ENCODE data around the gene DUOXA1. TPM values are rescaled to one million over a fixed set of nuclear protein-coding genes. Genes with fewer than 3 reads are reported as not detected.

The DUOXA1 gene
- total RNA-seq = under 1 TPM in 1 of 2 experiments, not detected in 1; 0.09 TPM
- 0.29 TPM for polyA plus RNA-seq

- peaks cover 33% of the 10 kb centered on the region for H3K27me3 ChIP-seq (ENCODE audit: insufficient read depth, low read length, poor library complexity, severe bottlenecking)
- peak within 1 kb of the TSS in 6 of 7 donors; percentile 8 to 65 (median 23) for H3K4me3 Mint-ChIP-seq
Observed at GRCh38 chr15:45129651-45130129, at the start of gene DUOXA1, which contains the start of gene DUOX1. DUOXA1 (minus strand) TSS chr15:45129879; CDS start chr15:45123014, 6,865 bp downstream. DUOX1 (plus strand) TSS chr15:45129994; CDS start chr15:45131967, 1,973 bp downstream.

DNA sequence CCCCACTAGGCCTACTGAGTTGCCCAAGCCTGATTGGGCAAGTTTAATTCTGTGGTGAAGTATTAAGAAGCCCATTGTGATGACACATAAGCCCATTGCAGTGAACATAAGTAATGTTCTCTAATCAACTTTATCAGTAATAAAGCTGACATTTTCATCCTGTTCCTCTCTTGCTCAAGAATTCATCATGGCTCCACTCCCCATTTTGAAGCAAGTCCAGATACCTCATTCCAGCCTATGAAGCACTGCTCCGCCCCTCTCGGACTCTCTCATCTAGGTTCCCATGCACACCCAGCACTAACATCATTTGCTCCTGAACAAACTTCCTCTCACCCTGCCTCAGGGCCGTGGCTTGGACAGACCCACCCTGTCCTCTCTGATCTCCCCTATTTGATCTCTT lies 47.6 kb upstream of the DUOXA1 start:
- DNase-seq = no peak
- H3K9me3 Mint-ChIP-seq = no peaks in the 10 kb centered on the region
- no peak overlapping the region for H3K4me3 Mint-ChIP-seq
- ChIA-PET POLR2A (no interaction called here), CTCF (interaction anchor here (1.5 to 3.7 kb wide), 4 partner anchors 9 to 21 kb away, joined by 3 to 18 read pairs (median 8); no protein-coding TSS in a partner anchor)
- Histone ChIP-seq H3K27me3 (ENCODE audit: insufficient read depth, low read length, poor library complexity, severe bottlenecking) (no peaks in the 10 kb centered on the region), H3K9me3 (ENCODE audit: low read length) (no peaks in the 10 kb centered on the region), H3K36me3 (ENCODE audit: insufficient read depth, low read length) (no peaks in the 10 kb centered on the region), H3K27ac (ENCODE audit: low read depth, low read length) (no peak overlapping the region), H3K4me1 (ENCODE audit: insufficient read depth, low read length) (peaks cover 7% of the 10 kb centered on the region), H3K4me3 (ENCODE audit: low read length) (no peak overlapping the region)
- H3K36me3 Mint-ChIP-seq = no peaks in the 10 kb centered on the region
- H3K27ac Mint-ChIP-seq = peak overlapping the region in 1 of 8 donors; percentile 29
- H3K4me1 Mint-ChIP-seq = peaks cover 11 to 15% (median 14%) of the 10 kb centered on the region in 3 donors
- no peaks in the 10 kb centered on the region for H3K27me3 Mint-ChIP-seq

More at GRCh38 chr15:45129651-45130129, at the start of gene DUOXA1, which contains the start of gene DUOX1:
- no peak within 1 kb of the TSS for H3K27ac ChIP-seq (ENCODE audit: low read depth, low read length)
- Mint-ChIP-seq H3K27me3 (peaks cover 44 to 75% of the 10 kb centered on the region in 2 donors), H3K9me3 (no peaks in the 10 kb centered on the region), H3K4me1 (peaks cover 3 to 13% (median 6%) of the 10 kb centered on the region in 3 donors), H3K27ac (no peak within 1 kb of the TSS), H3K36me3 (no peaks in the 10 kb centered on the region)
- ChIA-PET CTCF (interaction anchor here (1.0 to 2.8 kb wide), 2 partner anchors 9 to 12 kb away, joined by 4 to 10 read pairs; no protein-coding TSS in a partner anchor), POLR2A (no interaction called here)
- no peaks in the 10 kb centered on the region for H3K36me3 ChIP-seq (ENCODE audit: insufficient read depth, low read length)
- no peaks in the 10 kb centered on the region for H3K9me3 ChIP-seq (ENCODE audit: low read length)
- peak in 1 of 5 donors; percentile 4 for DNase-seq
- H3K4me1 ChIP-seq (ENCODE audit: insufficient read depth, low read length) = no peaks in the 10 kb centered on the region
- H3K4me3 ChIP-seq (ENCODE audit: low read length) = no peak within 1 kb of the TSS

DNA sequence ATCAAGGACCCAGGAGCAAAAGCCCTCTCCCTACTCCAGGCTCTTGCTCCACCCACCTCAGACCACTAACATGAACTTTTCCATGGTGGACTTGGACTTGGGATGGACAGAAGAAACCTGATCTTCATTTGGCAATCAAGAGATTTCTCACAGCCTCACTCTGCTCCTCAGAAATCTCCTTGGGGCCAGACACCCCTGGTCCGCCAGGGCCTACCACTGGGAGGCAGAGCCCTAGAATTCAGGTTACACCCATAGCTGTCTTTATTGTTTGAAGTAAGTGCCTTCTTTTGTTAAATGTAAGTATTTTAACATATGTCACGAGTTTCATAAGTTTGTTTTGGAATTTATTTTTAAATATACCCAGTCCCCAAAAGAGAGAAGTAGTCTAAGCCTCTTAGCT lies 44.9 kb upstream of the DUOXA1 start:
- Mint-ChIP-seq H3K9me3 (no peaks in the 10 kb centered on the region), H3K27me3 (no peaks in the 10 kb centered on the region), H3K4me1 (no peaks in the 10 kb centered on the region), H3K4me3 (no peak overlapping the region), H3K36me3 (no peaks in the 10 kb centered on the region), H3K27ac (peak overlapping the region in 1 of 8 donors; percentile 68)
- Histone ChIP-seq H3K27ac (ENCODE audit: low read depth, low read length) (no peak overlapping the region), H3K36me3 (ENCODE audit: insufficient read depth, low read length) (no peaks in the 10 kb centered on the region), H3K4me1 (ENCODE audit: insufficient read depth, low read length) (no peaks in the 10 kb centered on the region), H3K9me3 (ENCODE audit: low read length) (no peaks in the 10 kb centered on the region), H3K27me3 (ENCODE audit: insufficient read depth, low read length, poor library complexity, severe bottlenecking) (no peaks in the 10 kb centered on the region), H3K4me3 (ENCODE audit: low read length) (no peak overlapping the region)
- CTCF ChIA-PET = interaction anchor here (3.7 kb wide), 1 partner anchor 11 kb away, joined by 18 read pairs; no protein-coding TSS in a partner anchor
- no peak for DNase-seq
- POLR2A ChIA-PET = no interaction called here

DNA sequence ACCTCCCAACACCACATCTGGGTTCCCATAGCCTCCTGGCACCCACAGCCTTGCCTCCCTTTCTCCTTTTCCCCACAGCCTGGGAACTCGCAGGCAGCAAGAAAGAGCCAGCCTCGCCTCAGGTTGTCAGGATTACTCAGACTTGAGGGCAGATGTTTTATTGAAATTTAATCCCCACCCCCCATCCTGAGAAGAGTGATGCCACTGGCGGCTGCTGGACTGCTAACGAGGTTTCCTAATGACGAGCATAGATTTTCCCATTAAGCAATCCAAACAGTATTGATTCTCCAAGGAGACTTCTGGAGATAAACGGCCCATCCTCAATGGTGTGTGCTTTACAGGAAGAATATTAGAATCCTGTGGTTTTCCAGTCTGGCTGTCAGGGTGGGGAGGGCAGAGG lies 44.4 kb upstream of the DUOXA1 start:
- H3K27me3 Mint-ChIP-seq = no peaks in the 10 kb centered on the region
- peak overlapping the region in 1 of 7 donors; percentile 20 for H3K4me3 Mint-ChIP-seq
- Histone ChIP-seq H3K4me1 (ENCODE audit: insufficient read depth, low read length) (no peaks in the 10 kb centered on the region), H3K27me3 (ENCODE audit: insufficient read depth, low read length, poor library complexity, severe bottlenecking) (no peaks in the 10 kb centered on the region), H3K27ac (ENCODE audit: low read depth, low read length) (no peak overlapping the region), H3K9me3 (ENCODE audit: low read length) (no peaks in the 10 kb centered on the region), H3K4me3 (ENCODE audit: low read length) (no peak overlapping the region), H3K36me3 (ENCODE audit: insufficient read depth, low read length) (no peaks in the 10 kb centered on the region)
- H3K9me3 Mint-ChIP-seq = no peaks in the 10 kb centered on the region
- ChIA-PET POLR2A (no interaction called here), CTCF (no interaction called here)
- H3K36me3 Mint-ChIP-seq = no peaks in the 10 kb centered on the region
- no peak for DNase-seq
- H3K4me1 Mint-ChIP-seq = no peaks in the 10 kb centered on the region
- H3K27ac Mint-ChIP-seq = no peak overlapping the region

- Mint-ChIP-seq H3K9me3 (no peaks in the 10 kb centered on the region), H3K36me3 (no peaks in the 10 kb centered on the region), H3K4me3 (no peak overlapping the region), H3K4me1 (no peaks in the 10 kb centered on the region), H3K27me3 (no peaks in the 10 kb centered on the region), H3K27ac (no peak overlapping the region)
- Histone ChIP-seq H3K27ac (ENCODE audit: low read depth, low read length) (no peak overlapping the region), H3K9me3 (ENCODE audit: low read length) (no peaks in the 10 kb centered on the region), H3K4me1 (ENCODE audit: insufficient read depth, low read length) (no peaks in the 10 kb centered on the region), H3K4me3 (ENCODE audit: low read length) (no peak overlapping the region), H3K36me3 (ENCODE audit: insufficient read depth, low read length) (no peaks in the 10 kb centered on the region), H3K27me3 (ENCODE audit: insufficient read depth, low read length, poor library complexity, severe bottlenecking) (no peaks in the 10 kb centered on the region)
- CTCF ChIA-PET = interaction anchor here (1.0 to 2.7 kb wide), 3 partner anchors 9 to 54 kb away, joined by 5 to 8 read pairs (median 7); no protein-coding TSS in a partner anchor
- POLR2A ChIA-PET = no interaction called here
- DNase-seq = no peak
Observed at GRCh38 chr15:45171912-45172311, 42.2 kb upstream of the DUOXA1 start.

DNA sequence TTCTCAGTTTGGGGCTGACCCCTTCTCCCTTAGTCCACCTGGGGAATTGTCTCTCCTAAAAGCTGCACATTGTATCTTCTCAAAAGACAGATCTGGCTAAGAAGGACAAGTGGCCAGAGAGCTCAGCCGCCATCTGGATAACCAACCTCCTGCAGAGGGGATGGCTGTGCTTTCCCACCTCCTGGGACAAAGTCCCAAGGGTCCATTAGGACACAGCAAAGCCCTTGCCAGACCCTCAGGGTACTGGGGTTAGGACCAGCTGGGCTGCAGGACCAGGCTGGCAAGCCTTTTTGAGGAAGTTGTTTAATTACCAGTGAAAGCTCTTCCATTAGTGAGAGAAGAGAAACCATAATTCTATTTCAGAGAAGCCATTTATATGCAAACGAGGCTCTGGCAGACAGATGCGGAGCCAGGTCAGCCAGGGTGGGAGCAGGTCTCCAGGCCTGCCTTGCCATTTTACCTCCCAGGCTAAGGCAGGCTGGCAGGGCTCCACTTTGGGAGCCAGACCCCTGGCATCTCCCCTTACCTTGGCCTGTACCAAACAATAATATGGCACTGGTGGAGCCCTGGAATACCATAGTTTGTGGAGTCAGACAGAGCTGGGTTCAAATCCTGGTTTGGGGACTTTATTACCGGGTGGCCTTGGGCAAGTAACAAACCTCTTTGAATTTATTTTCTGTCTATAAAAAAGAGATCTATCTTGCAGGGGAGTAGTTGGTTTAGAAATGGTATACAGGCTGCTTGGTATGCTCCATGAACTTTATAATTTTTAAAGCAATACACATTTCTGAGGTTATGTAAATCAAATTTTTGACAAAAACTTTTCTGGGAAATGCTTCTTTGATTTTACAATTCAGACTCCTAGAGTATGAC lies 40.2 kb upstream of the DUOXA1 start:
- DNase-seq = no peak
- peak overlapping the region; percentile 2 for H3K27ac ChIP-seq (ENCODE audit: low read depth, low read length)
- peaks cover 15% of the 10 kb centered on the region for H3K4me1 ChIP-seq (ENCODE audit: insufficient read depth, low read length)
- Mint-ChIP-seq H3K27ac (peak overlapping the region in 5 of 8 donors; percentile 47 to 77 (median 66)), H3K9me3 (no peaks in the 10 kb centered on the region), H3K4me3 (peak overlapping the region in 1 of 7 donors; percentile 29), H3K27me3 (no peaks in the 10 kb centered on the region), H3K36me3 (no peaks in the 10 kb centered on the region), H3K4me1 (peaks cover 2 to 17% (median 16%) of the 10 kb centered on the region in 3 donors)
- ChIA-PET POLR2A (interaction anchor here (2.9 kb wide), 1 partner anchor 31 kb away, joined by 14 read pairs; no protein-coding TSS in a partner anchor), CTCF (interaction anchor here (2.7 to 3.5 kb wide), 3 partner anchors 9 to 52 kb away, joined by 7 to 19 read pairs (median 11); no protein-coding TSS in a partner anchor)
- H3K27me3 ChIP-seq (ENCODE audit: insufficient read depth, low read length, poor library complexity, severe bottlenecking) = no peaks in the 10 kb centered on the region
- no peaks in the 10 kb centered on the region for H3K36me3 ChIP-seq (ENCODE audit: insufficient read depth, low read length)
- no peaks in the 10 kb centered on the region for H3K9me3 ChIP-seq (ENCODE audit: low read length)
- no peak overlapping the region for H3K4me3 ChIP-seq (ENCODE audit: low read length)

DNA sequence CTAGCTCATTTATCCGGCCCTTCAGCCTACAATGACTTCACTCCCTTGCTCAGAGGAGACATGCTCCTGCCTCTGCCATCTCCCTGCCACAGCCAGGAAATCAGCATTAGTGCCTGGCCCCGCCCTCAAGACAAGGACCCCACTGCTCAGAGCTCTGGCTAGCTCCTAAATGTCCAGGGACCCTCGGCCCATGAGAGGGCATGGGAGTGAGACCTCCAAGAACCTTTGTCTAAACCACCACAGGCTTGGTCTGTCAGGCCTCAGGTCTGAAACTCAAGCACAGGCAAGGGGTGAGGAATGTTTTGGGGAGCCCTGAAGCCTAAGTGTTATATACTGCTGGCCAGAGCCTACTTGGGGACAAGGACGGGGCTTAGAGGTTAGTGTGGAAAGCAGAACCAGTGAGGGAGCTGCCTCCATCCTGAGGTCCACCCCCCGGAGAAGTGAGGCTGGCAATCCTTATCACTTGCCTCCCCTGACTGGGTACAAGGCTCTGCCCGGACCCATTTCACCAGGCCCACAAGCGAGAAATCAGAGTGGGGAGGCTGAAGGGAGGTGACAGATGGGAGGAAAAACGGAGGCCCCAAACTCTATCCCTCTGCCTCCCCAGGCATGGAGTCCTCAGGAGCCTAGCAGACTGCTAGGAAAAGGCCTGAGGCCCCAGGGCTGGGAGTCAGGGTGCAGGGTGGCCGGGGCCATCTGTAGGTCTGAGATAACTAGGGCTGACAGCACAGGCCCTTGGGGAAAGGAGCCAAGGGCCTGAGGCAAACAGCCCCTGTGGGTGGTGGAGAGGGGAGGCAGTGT lies 39.3 kb upstream of the DUOXA1 start:
- peak overlapping the region in 7 of 8 donors; percentile 46 to 85 (median 68) for H3K27ac Mint-ChIP-seq
- POLR2A ChIA-PET = interaction anchor here (1.4 to 2.9 kb wide), 2 partner anchors 29 to 32 kb away, joined by 4 to 14 read pairs; no protein-coding TSS in a partner anchor
- H3K27ac ChIP-seq (ENCODE audit: low read depth, low read length) = peak overlapping the region; percentile 6

More for the DNA sequence above, 39.3 kb upstream of the DUOXA1 start:
- Histone ChIP-seq H3K9me3 (ENCODE audit: low read length) (no peaks in the 10 kb centered on the region), H3K36me3 (ENCODE audit: insufficient read depth, low read length) (no peaks in the 10 kb centered on the region), H3K27me3 (ENCODE audit: insufficient read depth, low read length, poor library complexity, severe bottlenecking) (no peaks in the 10 kb centered on the region), H3K4me1 (ENCODE audit: insufficient read depth, low read length) (peaks cover 15% of the 10 kb centered on the region), H3K4me3 (ENCODE audit: low read length) (no peak overlapping the region)
- H3K9me3 Mint-ChIP-seq = no peaks in the 10 kb centered on the region
- no peaks in the 10 kb centered on the region for H3K27me3 Mint-ChIP-seq
- H3K4me1 Mint-ChIP-seq = peaks cover 4 to 22% (median 17%) of the 10 kb centered on the region in 3 donors
- peak overlapping the region in 2 of 7 donors; percentile 13 to 80 for H3K4me3 Mint-ChIP-seq
- no peaks in the 10 kb centered on the region for H3K36me3 Mint-ChIP-seq
- CTCF ChIA-PET = interaction anchor here (1.1 to 3.5 kb wide), 10 partner anchors 10 to 289 kb away, joined by 3 to 19 read pairs (median 6); partner anchors contain the start of gene SHF
- DNase-seq = no peak

Data from CD8-positive, alpha-beta memory T cell (primary cell).